ENCODE measurements around the gene ZNF750. TPM values are rescaled to one million over a fixed set of nuclear protein-coding genes. Genes with fewer than 3 reads are reported as not detected.

The ZNF750 gene
- under 0.01 TPM in 2 replicates for total RNA-seq

GRCh38 chr17:82839617-82840292 is at the start of gene ZNF750:
Gene ZNF750 (minus strand): TSS chr17:82840022. CDS start chr17:82832454, 7,568 bp downstream.
- DNase-seq (ENCODE audit: low read depth in 2 of 2), result no peak

- DNase-seq (ENCODE audit: low read depth in 2 of 2), result no peak
Measured at GRCh38 chr17:82888583-82889495, 49.0 kb upstream of the ZNF750 start.

- DNase-seq (ENCODE audit: low read depth in 2 of 2), result no peak
Measured at GRCh38 chr17:82887255-82888164, 47.7 kb upstream of the ZNF750 start.

- no peak for DNase-seq (ENCODE audit: low read depth in 2 of 2)
Measured at GRCh38 chr17:82884970-82885353, 45.1 kb upstream of the ZNF750 start.

GRCh38 chr17:82884341-82884969 is 44.6 kb upstream of the ZNF750 start:
- DNase-seq (ENCODE audit: low read depth in 2 of 2), result no peak

GRCh38 chr17:82883419-82884031 is 43.7 kb upstream of the ZNF750 start:
- no peak for DNase-seq (ENCODE audit: low read depth in 2 of 2)

GRCh38 chr17:82882715-82883418 is 43.0 kb upstream of the ZNF750 start:
- no peak for DNase-seq (ENCODE audit: low read depth in 2 of 2)

GRCh38 chr17:82881900-82882714 is 42.3 kb upstream of the ZNF750 start:
- DNase-seq (ENCODE audit: low read depth in 2 of 2), result no peak

GRCh38 chr17:82881324-82881823 is 41.6 kb upstream of the ZNF750 start:
- DNase-seq (ENCODE audit: low read depth in 2 of 2), result no peak

- DNase-seq (ENCODE audit: low read depth in 2 of 2), result no peak
Measured at GRCh38 chr17:82880620-82881323, 41.0 kb upstream of the ZNF750 start.

GRCh38 chr17:82879241-82879640 is 39.4 kb upstream of the ZNF750 start:
- no peak for DNase-seq (ENCODE audit: low read depth in 2 of 2)

GRCh38 chr17:82878527-82878926 is 38.7 kb upstream of the ZNF750 start:
- no peak for DNase-seq (ENCODE audit: low read depth in 2 of 2)

- DNase-seq (ENCODE audit: low read depth in 2 of 2), result peak; percentile 82 to 85
Measured at GRCh38 chr17:82876602-82877379, 37.0 kb upstream of the ZNF750 start.

GRCh38 chr17:82876149-82876548 is 36.3 kb upstream of the ZNF750 start:
- peak; percentile 77 to 85 for DNase-seq (ENCODE audit: low read depth in 2 of 2)

- DNase-seq (ENCODE audit: low read depth in 2 of 2), result peak in 1 of 2 donors; percentile 31
Measured at GRCh38 chr17:82875407-82875856, 35.6 kb upstream of the ZNF750 start.

GRCh38 chr17:82874011-82874835 is 34.4 kb upstream of the ZNF750 start:
- no peak for DNase-seq (ENCODE audit: low read depth in 2 of 2)

- no peak for DNase-seq (ENCODE audit: low read depth in 2 of 2)
Measured at GRCh38 chr17:82873521-82873920, 33.7 kb upstream of the ZNF750 start.
